Activated CD8-positive, alpha-beta T cell treated with anti-CD3 and anti-CD28 coated beads for 36 hours (primary cell): Measurements from ENCODE around the gene SIM1. TPM values are rescaled to one million over a fixed set of nuclear protein-coding genes. Genes with fewer than 3 reads are reported as not detected.

Source experiments
- ATAC-seq: fragments of 200-7000 bp; cut with Tn5 transposase; one replicate; pipeline ENCODE4 v1.10.0; 2021; ENCODE audit warnings: mild to moderate bottlenecking, moderate library complexity
- CTCF ChIA-PET: fragments of 350-600 bp; sonication (Branson Sonifier 250); formaldehyde crosslinking; loops from one replicate; lab custom pipeline; 2021; ENCODE audit warnings: antibody characterized with exemption; lab: Charles Lee
- POLR2A ChIA-PET: fragments of 350-600 bp; sonication (Branson Sonifier 250); formaldehyde crosslinking; loops from one replicate; lab custom pipeline; 2021; ENCODE audit warnings: antibody characterized with exemption; lab: Charles Lee
- DNase-seq: peaks from one replicate; pipeline ENCODE4 v3.0.0-alpha.2; 2020
- H3K27ac Mint-ChIP-seq: one replicate; pipeline ENCODE4 v1.8.0; 2021; ENCODE audit warnings: mild to moderate bottlenecking, mixed read lengths
- H3K27me3 Mint-ChIP-seq: one replicate; pipeline ENCODE4 v1.8.0; 2021; ENCODE audit warnings: mixed read lengths
- H3K36me3 Mint-ChIP-seq: one replicate; pipeline ENCODE4 v1.8.0; 2021; ENCODE audit warnings: low read depth, mixed read lengths
- H3K4me1 Mint-ChIP-seq: one replicate; pipeline ENCODE4 v1.8.0; 2021; ENCODE audit warnings: low read depth, mixed read lengths
- H3K4me3 Mint-ChIP-seq: one replicate; pipeline ENCODE4 v1.8.0; 2021; ENCODE audit warnings: mild to moderate bottlenecking, moderate library complexity, mixed read lengths
- H3K9me3 Mint-ChIP-seq: one replicate; pipeline ENCODE4 v1.8.0; 2021; ENCODE audit warnings: mixed read lengths
- CTCF ChIP-seq: fragments of 200-600 bp; IDR thresholded peaks from one replicate; pipeline ENCODE4 v1.8.0; 2022; ENCODE audit warnings: antibody characterized with exemption, mild to moderate bottlenecking
- intact Hi-C: fragments of 100-400 bp; cut with micrococcal nuclease; formaldehyde crosslinking; loops from one replicate; pipeline ENCODE4 v1.10.0; 2022
- total RNA-seq, 2 experiments: library from RNA; stranded (reverse); gene quantifications; one replicate each; pipeline ENCODE4 v1.2.3, GENCODE V29; 2021

Gene SIM1
- total RNA-seq, 2 experiments from 2014 or later = not detected

- ATAC-seq (no peak), DNase-seq (no peak)
- H3K36me3 Mint-ChIP-seq = peaks cover 14% of the 10 kb centered on the region
- H3K4me1 Mint-ChIP-seq = peaks cover 25% of the 10 kb centered on the region
- ChIA-PET CTCF (no interaction called here), POLR2A (no interaction called here)
- no peak overlapping the region for H3K4me3 Mint-ChIP-seq
- TF ChIP-seq CTCF = no peak
- H3K9me3 Mint-ChIP-seq = peaks cover 15% of the 10 kb centered on the region
- H3K27ac Mint-ChIP-seq = no peak overlapping the region
- peaks cover 83% of the 10 kb centered on the region for H3K27me3 Mint-ChIP-seq
- intact Hi-C loops = loop anchor here (10.0 kb wide), 1 partner anchor 941 kb away; no protein-coding TSS in a partner anchor
Measured at GRCh38 chr6:100463630-100464161, 1.0 kb downstream of the SIM1 start.

GRCh38 chr6:100462706-100463629, 1.8 kb downstream of the SIM1 start:
- intact Hi-C loops = loop anchor here (10.0 kb wide), 1 partner anchor 942 kb away; no protein-coding TSS in a partner anchor
- Mint-ChIP-seq H3K27me3 (peaks cover 83% of the 10 kb centered on the region), H3K4me1 (peaks cover 23% of the 10 kb centered on the region), H3K9me3 (peaks cover 14% of the 10 kb centered on the region), H3K36me3 (peaks cover 12% of the 10 kb centered on the region), H3K27ac (no peak overlapping the region), H3K4me3 (no peak overlapping the region)
- DNase-seq (no peak), ATAC-seq (no peak)
- TF ChIP-seq CTCF = no peak
- ChIA-PET POLR2A (no interaction called here), CTCF (no interaction called here)

GRCh38 chr6:100461917-100462705, 2.6 kb downstream of the SIM1 start:
- ATAC-seq (no peak), DNase-seq (no peak)
- H3K9me3 Mint-ChIP-seq = peaks cover 11% of the 10 kb centered on the region
- no peak overlapping the region for H3K27ac Mint-ChIP-seq
- peaks cover 18% of the 10 kb centered on the region for H3K4me1 Mint-ChIP-seq
- intact Hi-C loops = loop anchor here (10.0 kb wide), 1 partner anchor 943 kb away; no protein-coding TSS in a partner anchor
- TF ChIP-seq CTCF = no peak
- H3K4me3 Mint-ChIP-seq = no peak overlapping the region
- POLR2A ChIA-PET = no interaction called here
- CTCF ChIA-PET = interaction anchor here (2.7 kb wide), 1 partner anchor 12 kb away, joined by 15 read pairs; no protein-coding TSS in a partner anchor
- peaks cover 83% of the 10 kb centered on the region for H3K27me3 Mint-ChIP-seq
- peaks cover 10% of the 10 kb centered on the region for H3K36me3 Mint-ChIP-seq

- Mint-ChIP-seq H3K9me3 (peaks cover 10% of the 10 kb centered on the region), H3K27ac (no peak overlapping the region), H3K4me1 (peaks cover 10% of the 10 kb centered on the region), H3K36me3 (peaks cover 10% of the 10 kb centered on the region), H3K27me3 (peaks cover 83% of the 10 kb centered on the region), H3K4me3 (no peak overlapping the region)
- DNase-seq = no peak
- ChIA-PET CTCF (interaction anchor here (0.6 to 2.7 kb wide), 5 partner anchors 11 to 593 kb away, joined by 3 to 15 read pairs (median 4); no protein-coding TSS in a partner anchor), POLR2A (interaction anchor here (1.3 kb wide), 1 partner anchor 10 kb away, joined by 3 read pairs; no protein-coding TSS in a partner anchor)
- no peak for ATAC-seq
- intact Hi-C loops = loop anchor here (10.0 kb wide), 1 partner anchor 943 kb away; no protein-coding TSS in a partner anchor
- no peak for TF ChIP-seq CTCF
Measured at GRCh38 chr6:100461278-100461916, 3.3 kb downstream of the SIM1 start.
